ENCODE measurements around the gene APRT. TPM values are rescaled to one million over a fixed set of nuclear protein-coding genes. Genes with fewer than 3 reads are reported as not detected.

The APRT gene
- total RNA-seq, 2 experiments from 2014 or later = 314 TPM

DNA sequence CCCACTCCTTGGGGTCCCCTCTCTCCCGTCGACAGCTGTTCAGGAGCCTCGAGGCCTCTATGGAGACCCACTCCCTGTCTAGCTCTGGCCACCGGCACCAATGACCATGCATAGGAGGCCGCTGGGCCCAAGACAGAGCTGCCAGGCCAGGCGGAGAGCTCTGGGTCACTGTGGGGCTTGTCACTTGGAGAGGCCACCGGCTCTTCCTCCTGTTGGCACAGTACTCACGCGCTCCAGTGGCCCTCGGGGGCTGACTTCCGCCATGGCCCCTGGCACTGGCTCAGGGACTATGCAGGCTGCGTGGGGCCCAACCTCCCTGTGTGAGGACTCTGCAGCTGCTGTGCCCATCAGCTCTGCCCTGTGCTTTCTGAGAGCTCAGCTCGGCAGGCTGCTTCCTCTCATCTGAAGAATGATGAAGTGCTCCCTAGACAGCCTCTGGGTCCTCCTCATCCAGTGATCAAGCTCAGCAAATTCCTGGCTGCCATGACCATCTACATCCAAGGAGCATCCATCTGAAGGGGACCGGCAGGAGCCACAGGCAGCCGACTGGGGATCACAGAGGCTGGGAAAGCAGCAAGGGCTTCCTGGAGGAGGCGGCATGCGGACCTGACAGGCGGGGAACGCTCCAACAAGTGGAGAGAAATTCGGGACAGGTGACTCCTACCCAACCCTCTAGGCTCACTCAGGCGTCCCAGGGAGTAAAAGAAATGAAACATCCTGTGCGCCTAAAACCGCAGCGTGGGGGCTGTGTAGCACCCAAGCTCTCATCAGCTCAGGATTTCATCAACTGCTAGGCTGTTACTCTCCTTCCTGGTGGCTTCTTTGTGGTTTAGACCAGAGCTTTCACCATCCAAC lies 28.2 kb upstream of the APRT start:
- Mint-ChIP-seq H3K27me3 (ENCODE audit: low read depth) (no peaks in the 10 kb centered on the region), H3K4me3 (no peak overlapping the region), H3K27ac (no peak overlapping the region), H3K9me3 (no peaks in the 10 kb centered on the region), H3K36me3 (ENCODE audit: low read depth) (no peaks in the 10 kb centered on the region), H3K4me1 (ENCODE audit: low read depth) (no peaks in the 10 kb centered on the region)
- no peak for DNase-seq
- intact Hi-C loops (cut with micrococcal nuclease) = no loop called here
- CTCF ChIA-PET = no interaction called here

GRCh38 chr16:88839026-88839529 lies 27.4 kb upstream of the APRT start:
- Mint-ChIP-seq H3K27ac (no peak overlapping the region), H3K9me3 (no peaks in the 10 kb centered on the region), H3K27me3 (ENCODE audit: low read depth) (no peaks in the 10 kb centered on the region), H3K4me3 (no peak overlapping the region), H3K4me1 (ENCODE audit: low read depth) (no peaks in the 10 kb centered on the region), H3K36me3 (ENCODE audit: low read depth) (no peaks in the 10 kb centered on the region)
- CTCF ChIA-PET = no interaction called here
- intact Hi-C loops (cut with micrococcal nuclease) = no loop called here
- DNase-seq = no peak

DNA sequence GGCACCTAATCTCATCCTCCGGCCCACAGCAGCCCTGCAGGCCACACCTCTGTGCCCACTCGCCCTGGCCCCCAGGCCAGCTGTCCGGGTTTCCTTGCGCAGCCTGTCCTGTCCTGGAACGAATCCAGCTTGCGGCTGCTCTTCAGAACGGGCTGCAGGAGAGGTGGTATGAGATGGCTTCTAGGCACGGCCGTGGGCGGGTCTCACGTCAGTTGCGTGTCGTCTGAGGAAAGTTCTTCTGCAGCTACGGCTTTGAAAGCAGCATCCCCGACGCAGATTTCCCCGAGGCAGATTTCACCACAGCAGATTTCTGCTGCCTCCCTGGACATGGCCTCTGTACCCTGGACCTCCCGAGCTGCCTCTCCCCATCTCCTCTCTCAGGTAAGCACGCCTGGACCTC lies 26.8 kb upstream of the APRT start:
- Mint-ChIP-seq H3K27me3 (ENCODE audit: low read depth) (no peaks in the 10 kb centered on the region), H3K9me3 (no peaks in the 10 kb centered on the region), H3K36me3 (ENCODE audit: low read depth) (no peaks in the 10 kb centered on the region), H3K27ac (no peak overlapping the region), H3K4me1 (ENCODE audit: low read depth) (no peaks in the 10 kb centered on the region), H3K4me3 (no peak overlapping the region)
- intact Hi-C loops (cut with micrococcal nuclease) = no loop called here
- CTCF ChIA-PET = no interaction called here
- DNase-seq = no peak

DNA sequence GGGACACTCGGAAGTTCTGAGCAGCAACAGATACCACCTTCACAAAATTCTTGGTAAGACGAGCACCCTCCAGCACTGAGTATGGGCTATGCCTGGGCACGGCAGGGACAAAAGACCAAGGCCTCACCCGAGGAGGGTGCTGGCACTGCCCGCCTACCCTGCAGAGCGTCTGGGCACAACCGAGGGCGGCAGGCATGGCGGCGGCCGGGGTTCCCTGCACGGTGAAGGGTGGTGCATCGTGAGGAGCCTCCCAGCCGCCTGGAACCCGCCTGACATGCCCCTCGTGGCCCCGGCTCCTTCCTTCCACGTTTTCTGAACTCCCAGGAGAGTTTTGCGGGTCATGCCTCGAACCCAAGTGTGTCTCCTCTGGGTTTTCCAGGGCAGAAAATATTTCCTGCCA lies 26.1 kb upstream of the APRT start:
- DNase-seq = no peak
- no peaks in the 10 kb centered on the region for H3K9me3 Mint-ChIP-seq
- intact Hi-C loops (cut with micrococcal nuclease) = no loop called here
- H3K27ac Mint-ChIP-seq = no peak overlapping the region
- H3K27me3 Mint-ChIP-seq (ENCODE audit: low read depth) = no peaks in the 10 kb centered on the region
- H3K4me1 Mint-ChIP-seq (ENCODE audit: low read depth) = no peaks in the 10 kb centered on the region
- H3K36me3 Mint-ChIP-seq (ENCODE audit: low read depth) = no peaks in the 10 kb centered on the region
- H3K4me3 Mint-ChIP-seq = no peak overlapping the region
- CTCF ChIA-PET = no interaction called here

GRCh38 chr16:88836791-88837190 lies 25.1 kb upstream of the APRT start:
- Mint-ChIP-seq H3K4me1 (ENCODE audit: low read depth) (no peaks in the 10 kb centered on the region), H3K27ac (no peak overlapping the region), H3K27me3 (ENCODE audit: low read depth) (no peaks in the 10 kb centered on the region), H3K36me3 (ENCODE audit: low read depth) (no peaks in the 10 kb centered on the region), H3K9me3 (no peaks in the 10 kb centered on the region), H3K4me3 (no peak overlapping the region)
- intact Hi-C loops (cut with micrococcal nuclease) = no loop called here
- no peak for DNase-seq
- CTCF ChIA-PET = no interaction called here

DNA sequence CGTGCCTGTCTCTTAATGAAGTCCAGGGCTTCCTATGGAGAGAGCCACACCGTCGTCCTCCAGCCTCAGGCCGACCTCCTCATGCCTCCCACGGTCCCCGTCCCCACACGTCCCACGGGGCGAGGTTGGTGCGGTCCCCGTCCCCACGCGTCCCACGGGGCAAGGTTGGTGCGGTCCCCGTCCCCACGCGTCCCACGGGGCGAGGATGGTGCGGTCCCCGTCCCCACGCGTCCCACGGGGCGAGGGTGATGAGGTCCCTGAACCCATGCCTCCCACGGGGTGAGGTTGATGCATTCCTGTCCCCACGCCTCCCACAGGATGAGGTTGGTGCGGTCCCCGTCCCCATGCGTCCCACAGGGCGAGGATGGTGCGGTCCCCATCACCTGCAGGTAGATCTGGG lies 24.1 kb upstream of the APRT start:
- CTCF ChIA-PET = no interaction called here
- Mint-ChIP-seq H3K27ac (no peak overlapping the region), H3K9me3 (no peaks in the 10 kb centered on the region), H3K27me3 (ENCODE audit: low read depth) (no peaks in the 10 kb centered on the region), H3K4me3 (no peak overlapping the region), H3K4me1 (ENCODE audit: low read depth) (no peaks in the 10 kb centered on the region), H3K36me3 (ENCODE audit: low read depth) (no peaks in the 10 kb centered on the region)
- no peak for DNase-seq
- intact Hi-C loops (cut with micrococcal nuclease) = no loop called here

- Mint-ChIP-seq H3K27me3 (ENCODE audit: low read depth) (no peaks in the 10 kb centered on the region), H3K4me3 (no peak overlapping the region), H3K9me3 (no peaks in the 10 kb centered on the region), H3K4me1 (ENCODE audit: low read depth) (no peaks in the 10 kb centered on the region), H3K36me3 (ENCODE audit: low read depth) (no peaks in the 10 kb centered on the region), H3K27ac (no peak overlapping the region)
- CTCF ChIA-PET = no interaction called here
- intact Hi-C loops (cut with micrococcal nuclease) = no loop called here
- DNase-seq = no peak
These were observed 23.7 kb upstream of the APRT start for GRCh38 chr16:88835383-88835782.

DNA sequence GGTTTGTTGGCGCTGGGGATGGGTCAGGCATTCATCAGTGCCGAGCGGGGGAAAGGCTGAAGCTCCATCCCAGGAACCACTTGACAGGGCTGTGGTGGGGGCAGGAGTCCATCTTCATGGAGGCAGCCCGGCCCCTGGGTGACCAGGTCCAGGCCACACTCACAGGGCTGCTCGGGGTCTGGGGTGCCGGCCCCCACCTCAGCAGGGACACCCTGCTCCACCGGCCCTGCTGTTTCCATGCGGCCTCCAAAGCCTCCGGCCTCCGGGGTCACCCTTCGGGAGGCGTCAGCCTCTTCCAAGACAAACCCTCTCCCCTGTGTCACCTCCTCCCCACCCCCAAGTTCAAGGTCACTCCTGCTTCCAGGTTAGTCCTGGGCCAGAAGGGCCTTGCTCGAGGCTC lies 22.9 kb upstream of the APRT start:
- no peaks in the 10 kb centered on the region for H3K4me1 Mint-ChIP-seq (ENCODE audit: low read depth)
- H3K27me3 Mint-ChIP-seq (ENCODE audit: low read depth) = no peaks in the 10 kb centered on the region
- DNase-seq = no peak
- intact Hi-C loops (cut with micrococcal nuclease) = no loop called here
- no peaks in the 10 kb centered on the region for H3K36me3 Mint-ChIP-seq (ENCODE audit: low read depth)
- H3K4me3 Mint-ChIP-seq = no peak overlapping the region
- CTCF ChIA-PET = no interaction called here
- H3K27ac Mint-ChIP-seq = no peak overlapping the region
- H3K9me3 Mint-ChIP-seq = no peaks in the 10 kb centered on the region

DNA sequence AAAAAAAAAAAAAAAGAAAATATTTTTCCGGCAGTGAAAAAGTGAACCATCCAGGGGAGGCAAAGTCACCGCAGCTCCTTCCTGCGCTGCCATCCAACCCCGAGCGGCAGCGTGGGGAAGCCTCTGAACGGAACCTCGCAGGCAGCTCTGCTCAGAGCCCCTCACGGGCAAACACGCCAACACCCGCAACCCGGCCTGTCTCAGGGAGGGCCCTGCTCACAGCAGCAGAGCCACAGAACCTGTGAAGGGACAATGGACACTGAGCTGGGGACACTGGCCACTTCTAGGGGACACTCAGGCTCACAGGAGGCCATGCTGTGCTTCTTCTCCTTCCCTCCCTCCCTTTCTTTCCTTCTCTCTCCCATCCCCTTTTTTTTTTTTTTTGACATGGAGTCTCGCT lies 21.4 kb upstream of the APRT start:
- Mint-ChIP-seq H3K4me3 (no peak overlapping the region), H3K36me3 (ENCODE audit: low read depth) (no peaks in the 10 kb centered on the region), H3K27ac (no peak overlapping the region), H3K9me3 (no peaks in the 10 kb centered on the region), H3K4me1 (ENCODE audit: low read depth) (no peaks in the 10 kb centered on the region), H3K27me3 (ENCODE audit: low read depth) (no peaks in the 10 kb centered on the region)
- no peak for DNase-seq
- intact Hi-C loops (cut with micrococcal nuclease) = no loop called here
- CTCF ChIA-PET = interaction anchor here (0.6 kb wide), 1 partner anchor 372 kb away, joined by 3 read pairs; no protein-coding TSS in a partner anchor

DNA sequence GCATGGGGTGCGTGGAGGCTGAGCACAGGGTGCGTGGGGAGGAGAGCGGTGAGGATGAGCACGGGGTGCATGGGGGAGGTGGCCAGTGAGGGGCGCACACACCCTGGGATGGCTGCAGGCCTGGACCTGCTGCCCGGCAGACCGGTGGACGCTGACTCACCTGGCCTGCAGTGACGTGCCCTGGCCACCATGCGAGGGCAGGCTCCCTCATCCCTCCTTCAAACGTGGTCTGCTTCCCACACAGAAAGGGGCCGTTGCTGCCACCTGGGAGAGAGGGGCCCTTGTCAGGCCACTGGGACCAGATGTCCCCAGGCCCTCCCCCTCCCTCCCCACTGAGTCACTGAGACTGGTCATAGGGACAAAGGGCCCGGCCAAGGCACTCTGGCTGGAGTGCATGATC lies 20.1 kb upstream of the APRT start:
- Mint-ChIP-seq H3K9me3 (no peaks in the 10 kb centered on the region), H3K4me1 (ENCODE audit: low read depth) (no peaks in the 10 kb centered on the region), H3K4me3 (no peak overlapping the region), H3K36me3 (ENCODE audit: low read depth) (no peaks in the 10 kb centered on the region), H3K27me3 (ENCODE audit: low read depth) (no peaks in the 10 kb centered on the region), H3K27ac (no peak overlapping the region)
- DNase-seq = no peak
- intact Hi-C loops (cut with micrococcal nuclease) = no loop called here
- CTCF ChIA-PET = no interaction called here

DNA sequence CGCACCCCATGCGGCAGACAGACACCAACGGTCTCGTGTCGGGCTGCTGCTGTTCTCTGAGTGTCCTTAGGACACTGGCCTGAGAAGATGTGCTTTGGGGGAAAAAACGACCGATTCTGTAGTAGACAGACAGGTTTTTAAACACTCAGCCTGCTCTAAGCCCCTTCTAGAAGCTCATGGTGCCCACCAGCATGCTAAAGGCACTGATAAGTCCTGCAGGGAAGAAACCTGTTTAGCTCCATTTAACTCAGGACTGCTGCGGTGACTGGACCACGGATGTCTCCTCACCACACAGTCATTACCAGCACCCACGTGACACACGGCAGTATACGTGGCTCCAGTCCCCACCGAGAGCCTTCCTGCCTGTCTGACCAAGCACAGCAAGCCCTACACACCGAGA lies 19.1 kb upstream of the APRT start:
- no peaks in the 10 kb centered on the region for H3K27me3 Mint-ChIP-seq (ENCODE audit: low read depth)
- CTCF ChIA-PET = interaction anchor here (0.5 kb wide), 1 partner anchor 172 kb away, joined by 4 read pairs; no protein-coding TSS in a partner anchor
- H3K27ac Mint-ChIP-seq = no peak overlapping the region
- intact Hi-C loops (cut with micrococcal nuclease) = no loop called here
- no peaks in the 10 kb centered on the region for H3K36me3 Mint-ChIP-seq (ENCODE audit: low read depth)
- no peaks in the 10 kb centered on the region for H3K9me3 Mint-ChIP-seq
- DNase-seq = no peak
- no peak overlapping the region for H3K4me3 Mint-ChIP-seq
- H3K4me1 Mint-ChIP-seq (ENCODE audit: low read depth) = no peaks in the 10 kb centered on the region

- intact Hi-C loops (cut with micrococcal nuclease) = no loop called here
- CTCF ChIA-PET = no interaction called here
- Mint-ChIP-seq H3K27me3 (ENCODE audit: low read depth) (no peaks in the 10 kb centered on the region), H3K4me3 (no peak overlapping the region), H3K36me3 (ENCODE audit: low read depth) (no peaks in the 10 kb centered on the region), H3K9me3 (no peaks in the 10 kb centered on the region), H3K27ac (no peak overlapping the region), H3K4me1 (ENCODE audit: low read depth) (no peaks in the 10 kb centered on the region)
- DNase-seq = no peak
These were observed 18.5 kb upstream of the APRT start for GRCh38 chr16:88830258-88830657.

- Mint-ChIP-seq H3K4me3 (no peak overlapping the region), H3K36me3 (ENCODE audit: low read depth) (no peaks in the 10 kb centered on the region), H3K27me3 (ENCODE audit: low read depth) (no peaks in the 10 kb centered on the region), H3K9me3 (no peaks in the 10 kb centered on the region), H3K27ac (no peak overlapping the region), H3K4me1 (ENCODE audit: low read depth) (no peaks in the 10 kb centered on the region)
- intact Hi-C loops (cut with micrococcal nuclease) = no loop called here
- no peak for DNase-seq
- CTCF ChIA-PET = interaction anchor here (0.6 kb wide), 1 partner anchor 81 kb away, joined by 3 read pairs; no protein-coding TSS in a partner anchor
These were observed 17.0 kb upstream of the APRT start for GRCh38 chr16:88828711-88829110.

Measured in activated naive CD4-positive, alpha-beta T cell treated with anti-CD3 and anti-CD28 coated beads for 36 hours (primary cell).